NCI-H1417 treated with DMSO at 0.1 percent for 48 hours (cell line): ENCODE measurements around the gene SMYD3.
A peak's percentile ranks its signal among the peaks of the same experiment; 100 is the strongest.

Experiments used
- DNase-seq: peaks from one replicate; lab custom pipeline; 2025; lab: John Stamatoyannopoulos, UW

Gene SMYD3

DNA sequence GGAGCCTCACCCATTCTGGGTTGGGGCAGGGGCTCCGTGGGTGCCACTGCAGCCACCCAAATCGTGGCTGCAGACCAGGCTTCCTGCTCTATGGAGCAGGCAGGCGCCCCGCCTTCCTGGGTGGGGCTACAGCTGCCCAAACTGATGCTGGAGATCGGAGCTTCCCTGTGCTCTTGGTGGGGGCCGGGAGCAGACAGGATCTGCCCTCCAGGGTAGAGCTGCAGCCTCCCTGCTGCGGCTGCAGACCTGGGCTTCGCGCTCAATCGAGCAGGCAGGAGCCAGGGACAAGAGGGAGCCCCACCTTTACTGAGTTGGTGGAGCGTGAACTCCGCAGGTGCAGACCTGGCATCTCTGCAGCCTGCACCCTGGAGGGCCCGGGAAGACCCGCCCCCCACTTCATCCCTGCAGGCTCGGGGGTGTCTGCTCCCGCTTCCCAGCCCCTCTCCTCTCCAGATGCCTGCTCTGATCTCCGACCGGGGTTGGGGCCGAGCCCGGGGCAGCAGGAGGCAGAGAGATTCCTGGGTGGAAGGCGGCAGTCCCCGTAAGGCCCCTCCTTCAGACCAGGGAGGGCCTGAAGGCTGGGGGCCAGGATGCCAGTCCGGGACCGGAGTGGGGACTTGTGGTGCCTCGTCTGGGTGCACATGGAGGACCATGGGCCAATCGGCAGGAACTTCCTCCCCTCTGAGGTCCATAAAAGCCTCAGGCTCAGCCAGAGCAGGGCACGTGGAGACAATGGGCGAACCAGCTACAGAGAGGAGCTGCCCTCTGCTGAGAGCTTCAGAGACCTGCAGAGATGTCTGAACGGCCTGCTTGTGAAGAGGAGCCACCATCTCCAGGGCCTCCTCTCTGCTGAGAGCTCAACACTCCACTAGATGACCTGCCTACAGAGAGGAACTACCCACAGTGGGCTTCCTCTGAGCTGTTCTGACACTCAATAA lies 359.3 kb downstream of the SMYD3 start:
- DNase-seq, result no peak

DNA sequence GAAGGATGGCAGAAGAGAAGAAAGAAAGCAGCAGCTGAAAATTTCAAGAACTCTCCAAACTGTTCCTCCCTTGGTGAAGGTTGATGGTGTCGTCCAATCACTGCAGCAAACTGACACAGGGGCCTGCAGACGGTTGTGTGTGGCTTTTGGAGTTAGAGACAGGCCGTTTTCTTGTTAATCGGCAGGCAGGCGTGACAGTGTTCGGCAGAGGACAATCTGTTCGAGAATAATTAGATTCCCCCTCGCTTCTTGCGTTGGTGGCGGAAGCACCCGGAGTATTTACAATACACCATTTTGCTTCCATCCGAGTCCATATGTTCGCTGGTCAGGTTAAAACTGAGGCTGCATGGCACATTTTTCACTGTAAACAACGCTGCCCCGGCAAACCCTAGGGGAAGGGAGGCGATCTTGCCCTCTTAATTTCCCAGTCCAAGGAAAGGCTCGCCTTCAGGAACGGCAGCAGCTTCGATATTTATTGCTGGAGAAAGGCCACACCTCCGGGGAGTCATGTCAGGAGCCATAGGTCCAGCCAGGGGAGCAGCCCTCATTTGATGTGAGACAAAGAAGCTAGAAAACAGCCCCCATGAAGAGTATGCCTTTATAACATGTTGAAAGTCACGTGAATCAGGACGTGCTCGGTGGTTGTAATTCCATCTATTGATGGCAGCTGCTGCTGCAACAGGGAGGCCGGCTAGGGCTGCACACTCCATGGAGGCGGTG lies 360.1 kb downstream of the SMYD3 start:
- no peak for DNase-seq

DNA sequence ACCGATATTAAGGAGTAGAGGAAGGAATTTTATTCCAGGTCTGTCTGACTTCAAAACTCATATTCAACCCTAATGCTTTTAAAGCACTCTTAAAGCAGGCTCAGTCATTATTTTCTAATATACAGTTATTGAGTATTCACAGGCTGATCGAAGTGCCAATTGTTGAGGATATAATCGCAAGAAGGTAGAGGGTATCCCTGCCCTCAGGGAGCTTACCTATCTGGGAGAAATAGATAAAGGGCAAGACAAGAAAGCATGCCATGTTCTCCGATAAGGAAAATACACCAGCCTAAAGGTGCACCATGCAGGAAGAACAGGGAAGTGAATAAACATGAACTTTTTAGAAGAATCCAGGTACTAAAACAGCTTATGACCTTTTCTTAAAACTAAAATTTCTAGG lies 361.2 kb downstream of the SMYD3 start:
- no peak for DNase-seq

GRCh38 chr1:246144931-246145330 lies 362.1 kb downstream of the SMYD3 start:
- DNase-seq, result no peak

DNA sequence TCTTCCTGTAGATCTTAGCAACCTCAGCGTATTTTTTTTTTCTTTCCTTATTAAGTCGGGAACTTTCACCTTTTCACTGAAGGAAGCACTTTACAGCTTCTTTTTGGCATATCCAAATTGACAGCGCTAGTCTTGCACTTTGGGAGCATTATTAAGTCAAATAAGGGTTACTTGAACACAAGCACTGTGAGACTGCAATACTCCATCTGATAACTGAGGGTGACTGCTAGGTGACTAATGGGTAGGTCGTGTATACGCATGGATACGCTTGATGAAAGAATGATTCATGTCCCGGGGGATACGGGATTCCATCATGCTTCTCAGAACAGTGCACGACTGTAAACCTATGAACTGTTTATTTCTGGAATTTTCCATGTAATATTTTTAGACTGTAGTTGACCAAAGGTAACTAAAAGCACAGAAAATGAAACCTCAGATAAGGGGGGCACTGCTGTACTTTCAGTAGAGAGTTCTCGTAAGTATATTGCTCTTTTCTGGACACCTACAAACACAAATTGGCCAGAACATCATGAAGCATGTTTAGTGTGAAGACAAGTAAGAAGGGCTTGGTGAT lies 364.7 kb downstream of the SMYD3 start:
- no peak for DNase-seq

- DNase-seq, result no peak
These were observed 365.8 kb downstream of the SMYD3 start for GRCh38 chr1:246141306-246141705.

GRCh38 chr1:246139745-246140182 lies 367.3 kb downstream of the SMYD3 start:
- no peak for DNase-seq

DNA sequence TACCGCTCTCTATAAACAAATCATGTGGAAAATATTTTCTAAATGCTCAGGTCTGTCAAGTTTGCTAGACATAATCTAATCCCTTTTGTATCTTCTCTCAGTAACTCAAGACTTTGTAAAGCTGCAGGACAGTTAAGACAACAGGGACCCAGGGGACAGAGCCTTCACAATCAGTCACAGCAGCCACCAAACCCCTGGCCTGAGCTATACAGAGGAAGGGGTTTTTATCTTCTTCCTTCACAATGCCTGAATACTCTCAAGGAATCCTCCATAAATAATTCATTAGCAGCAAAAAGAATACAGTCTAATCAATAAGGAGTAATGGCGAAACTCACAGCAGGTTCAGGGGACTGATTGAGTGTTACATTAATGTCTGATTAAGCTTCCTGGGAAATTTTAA lies 368.3 kb downstream of the SMYD3 start:
- no peak for DNase-seq

DNA sequence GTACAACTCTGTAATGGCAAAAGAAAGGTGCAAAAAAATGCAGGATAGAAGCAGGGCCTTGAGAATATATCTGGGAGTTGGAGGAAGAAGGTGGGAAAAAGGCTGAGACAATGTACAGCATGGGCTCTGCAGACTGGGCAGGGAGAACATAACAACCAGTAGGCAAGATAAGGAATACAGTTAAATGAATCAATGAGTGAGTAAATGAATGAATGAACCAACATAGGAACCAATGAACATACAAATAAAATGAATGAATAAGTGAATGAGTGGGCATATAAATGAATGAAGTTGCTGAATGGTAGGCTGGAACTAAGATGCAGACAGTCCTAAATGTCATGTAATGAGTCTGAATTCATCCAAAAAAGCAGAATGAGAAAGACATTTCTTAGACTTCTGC lies 370.6 kb downstream of the SMYD3 start:
- DNase-seq, result no peak

- DNase-seq, result no peak
These were observed 372.3 kb downstream of the SMYD3 start for GRCh38 chr1:246134789-246135188.

GRCh38 chr1:246131095-246131494 lies 376.0 kb downstream of the SMYD3 start:
- no peak for DNase-seq

- DNase-seq, result no peak
These were observed 378.5 kb downstream of the SMYD3 start for GRCh38 chr1:246128494-246129069.

- no peak for DNase-seq
These were observed 380.5 kb downstream of the SMYD3 start for GRCh38 chr1:246126580-246126979.

DNA sequence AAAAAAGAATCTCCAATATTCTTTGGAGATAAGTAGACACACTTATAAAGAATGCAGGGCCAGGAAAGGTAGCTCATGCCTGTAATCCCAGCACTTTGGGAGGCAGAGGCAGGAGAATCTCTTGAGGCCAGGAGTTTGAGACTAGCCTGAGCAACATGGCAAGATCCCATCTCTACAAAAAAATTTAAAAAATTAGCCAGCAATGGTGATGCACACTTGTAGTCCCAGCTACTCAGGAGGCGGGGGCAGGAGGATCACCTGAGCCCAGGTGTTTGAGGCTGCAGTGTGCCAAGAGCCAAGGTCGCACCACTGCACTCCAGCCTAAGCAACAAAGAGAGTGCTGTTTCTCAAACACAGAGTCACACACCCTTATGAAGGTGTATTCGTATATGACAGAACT lies 385.0 kb downstream of the SMYD3 start:
- DNase-seq, result no peak

- DNase-seq, result no peak
These were observed 385.5 kb downstream of the SMYD3 start for GRCh38 chr1:246121533-246121932.

DNA sequence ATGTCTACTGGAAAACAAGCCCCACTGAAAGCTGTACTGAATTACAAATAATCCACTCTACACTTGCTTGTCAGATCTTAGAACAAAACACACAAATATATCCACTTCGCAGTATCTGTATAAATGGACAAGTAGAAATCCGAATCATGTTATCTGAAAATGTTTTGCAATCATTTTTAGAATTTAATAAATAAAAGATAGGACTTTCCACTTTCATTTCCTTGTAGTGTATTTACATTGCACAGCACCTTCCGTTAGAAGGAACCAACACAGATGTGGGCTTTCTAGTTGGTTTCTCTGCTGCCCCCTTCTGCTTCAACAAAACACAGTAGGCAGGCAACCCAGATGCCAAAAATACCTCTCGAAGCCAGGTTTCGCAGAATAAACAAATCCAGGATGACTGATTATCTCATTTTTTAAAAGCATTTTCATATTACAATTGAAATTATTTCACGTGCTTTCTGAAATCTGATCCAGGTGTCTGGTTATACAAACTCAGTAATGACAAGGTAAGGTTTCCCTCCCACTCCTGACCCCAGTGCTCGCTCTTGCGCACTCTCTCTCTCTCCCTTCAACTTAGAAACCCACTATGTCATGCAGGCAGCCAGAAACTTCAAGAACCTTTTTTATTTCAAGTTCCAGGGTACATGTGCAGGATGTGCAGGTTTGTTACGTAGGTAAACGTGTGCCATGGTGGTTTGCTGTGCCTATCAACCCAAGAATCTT lies 389.9 kb downstream of the SMYD3 start:
- no peak for DNase-seq

GRCh38 chr1:246114369-246114768 lies 392.7 kb downstream of the SMYD3 start:
- no peak for DNase-seq

DNA sequence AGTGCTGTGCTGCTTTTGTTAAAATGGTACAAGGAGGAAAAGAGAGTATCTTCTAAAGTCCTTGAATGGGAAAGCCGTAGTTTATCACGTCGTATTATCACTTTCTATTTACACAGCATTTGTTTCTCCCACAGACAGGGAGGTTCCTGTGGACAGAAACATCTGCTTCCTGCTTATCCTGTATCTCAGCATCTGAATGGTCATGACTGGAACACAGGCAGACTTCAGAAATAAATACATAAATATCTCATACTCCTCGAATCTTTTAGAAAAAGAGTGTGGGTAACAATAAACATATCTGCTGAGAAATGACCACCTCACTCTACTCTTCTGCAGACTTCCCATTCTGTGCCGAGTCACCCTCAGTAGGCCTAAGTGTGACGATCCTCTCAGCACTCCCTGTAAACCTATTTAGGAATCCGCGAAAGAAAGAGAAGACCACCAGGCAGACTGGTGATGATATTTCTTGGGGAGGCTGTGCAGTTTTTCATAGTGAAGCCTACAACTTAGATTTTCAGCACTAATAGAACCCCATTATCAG lies 393.5 kb downstream of the SMYD3 start:
- DNase-seq, result no peak

DNA sequence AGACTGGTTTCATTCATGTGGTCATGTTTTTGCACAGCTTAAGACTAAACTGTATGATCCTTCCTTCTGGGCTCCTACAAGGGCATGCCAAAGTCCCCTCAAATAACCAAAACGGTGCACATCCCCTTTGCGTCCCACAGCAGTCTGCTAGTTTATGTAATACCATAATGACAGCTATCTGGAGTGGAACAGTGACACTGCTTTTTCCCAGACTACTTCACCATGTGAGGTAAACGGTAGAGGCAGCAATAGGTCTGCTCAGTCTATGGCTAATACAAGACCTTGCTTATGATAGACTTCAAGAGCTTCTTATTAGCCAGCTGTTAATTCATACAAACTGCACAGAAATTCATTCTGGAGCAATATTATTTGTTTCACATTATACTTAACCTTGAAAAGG lies 395.5 kb downstream of the SMYD3 start:
- no peak for DNase-seq

GRCh38 chr1:246110343-246111219 lies 396.5 kb downstream of the SMYD3 start:
- DNase-seq, result peak; percentile 85
